Smooth muscle cell (in vitro differentiated cells): ENCODE measurements around the gene KSR1. TPM values are rescaled to one million over a fixed set of nuclear protein-coding genes. Genes with fewer than 3 reads are reported as not detected.

Source experiments
- DNase-seq: peaks from one replicate; lab custom pipeline; 2025; ENCODE audit not compliant: unreplicated experiment; lab: John Stamatoyannopoulos, UW
- H2AFZ ChIP-seq: fragments of 200-600 bp; sonication (generic); 2 replicates; pipeline ENCODE4 v1.6.0; 2016; ENCODE audit warnings: antibody characterized with exemption, low read depth, mild to moderate bottlenecking
- H3F3A ChIP-seq: fragments of 200-600 bp; sonication (generic); 2 replicates; pipeline ENCODE4 v1.6.0; 2017; ENCODE audit warnings: antibody characterized with exemption, low read depth
- H3K27ac ChIP-seq: fragments of 200-600 bp; sonication (generic); 2 replicates; pipeline ENCODE4 v1.5.1; 2016; ENCODE audit warnings: low read depth, mild to moderate bottlenecking
- H3K27me3 ChIP-seq: fragments of 200-600 bp; sonication (generic); 2 replicates; pipeline ENCODE4 v1.6.1; 2016; ENCODE audit warnings: low read depth, mild to moderate bottlenecking
- H3K36me3 ChIP-seq: fragments of 200-600 bp; sonication (generic); 2 replicates; pipeline ENCODE4 v1.5.1; 2016; ENCODE audit warnings: low read depth
- H3K4me1 ChIP-seq: fragments of 200-600 bp; sonication (generic); 2 replicates; pipeline ENCODE4 v1.5.1; 2016; ENCODE audit warnings: low read depth
- H3K4me2 ChIP-seq: fragments of 200-600 bp; sonication (generic); 2 replicates; pipeline ENCODE4 v1.6.0; 2016; ENCODE audit warnings: mild to moderate bottlenecking
- H3K4me3 ChIP-seq: fragments of 200-600 bp; sonication (generic); 2 replicates; pipeline ENCODE4 v1.5.1; 2016; ENCODE audit warnings: mild to moderate bottlenecking
- H3K79me2 ChIP-seq: fragments of 200-600 bp; sonication (generic); 2 replicates; pipeline ENCODE4 v1.6.0; 2016; ENCODE audit warnings: low read depth, mild to moderate bottlenecking
- H3K9ac ChIP-seq: fragments of 200-600 bp; sonication (generic); 2 replicates; pipeline ENCODE4 v1.6.0; 2016; ENCODE audit warnings: low read depth
- H3K9me3 ChIP-seq: fragments of 200-600 bp; sonication (generic); replicated peaks from 2 replicates; pipeline ENCODE4 v1.5.1; 2016; ENCODE audit warnings: low read depth
- H4K20me1 ChIP-seq: fragments of 200-600 bp; sonication (generic); 2 replicates; pipeline ENCODE4 v1.6.0; 2016; ENCODE audit warnings: low read depth
- CTCF ChIP-seq: fragments of 200-600 bp; sonication (generic); IDR thresholded peaks from 2 replicates; pipeline ENCODE4 v1.5.1; 2017; ENCODE audit warnings: borderline replicate concordance, mild to moderate bottlenecking, antibody characterized with exemption; ENCODE audit not compliant: insufficient read depth, poor library complexity, severe bottlenecking
- WGBS: methylation state at CpG from one replicate; pipeline ENCODE4 v1.1.7; 2016; ENCODE audit warnings: low lambda C conversion rate; 5-methylcytosine and 5-hydroxymethylcytosine counted together
- polyA plus RNA-seq: library from polyadenylated mRNA; unstranded; fragments of >200 nt; fragmentation: Nextera tagmentation; extraction: Ambion mirVana; gene quantifications from 2 replicates; pipeline ENCODE4 v1.2.1, GENCODE V29; 2016
- total RNA-seq: library from RNA; depleted of rRNA; stranded (reverse); fragments of >200 nt; gene quantifications from 2 replicates; pipeline ENCODE4 v1.2.3, GENCODE V29; 2014

KSR1 gene
- total and polyA plus RNA-seq, 2 experiments from 2014 or later, result 40.4 to 65.1 TPM

DNA sequence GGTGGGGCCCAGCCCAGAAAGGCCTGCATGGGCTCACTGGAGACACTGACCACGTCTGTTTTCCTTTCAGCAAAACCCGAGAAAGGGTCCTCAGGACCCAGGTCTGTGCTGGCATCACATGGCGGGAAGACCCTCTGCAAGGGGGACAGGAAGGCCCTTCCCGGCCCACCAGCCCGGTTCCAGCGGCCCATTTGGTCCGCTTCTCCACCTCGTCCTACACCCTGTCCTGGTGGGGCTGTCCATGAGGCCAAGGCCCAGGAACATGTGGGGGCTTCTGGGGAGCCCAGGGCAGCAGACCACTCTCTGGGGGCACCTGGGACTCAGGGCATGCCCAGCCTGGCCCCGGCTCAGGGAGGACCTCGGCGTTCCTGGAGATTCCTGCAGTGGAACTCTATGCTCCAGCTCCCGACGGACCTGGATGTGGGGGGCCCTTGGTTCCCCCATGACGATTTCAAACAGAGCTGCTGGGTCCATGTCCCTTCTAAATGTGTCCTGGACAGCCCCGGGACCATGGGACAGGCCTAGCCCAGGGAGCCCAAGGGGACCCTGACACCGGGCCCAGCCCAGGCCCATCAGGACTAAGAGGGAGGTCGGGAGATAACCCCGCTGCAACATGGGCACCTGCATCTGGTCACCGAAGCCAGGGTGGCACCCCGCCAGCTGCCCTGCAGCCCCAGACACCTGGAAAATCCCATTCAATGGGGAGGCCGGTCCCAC, 26.4 kb upstream of the KSR1 start:
- no peaks in the 10 kb centered on the region for H3F3A ChIP-seq
- H3K27ac ChIP-seq, result no peak overlapping the region
- no peak overlapping the region for H2AFZ ChIP-seq
- no peaks in the 10 kb centered on the region for H3K27me3 ChIP-seq
- no peaks in the 10 kb centered on the region for H3K79me2 ChIP-seq
- H3K4me2 ChIP-seq, result no peak overlapping the region
- no peaks in the 10 kb centered on the region for H3K9me3 ChIP-seq
- H3K4me3 ChIP-seq, result no peak overlapping the region
- H4K20me1 ChIP-seq, result no peaks in the 10 kb centered on the region
- no peak for DNase-seq
- no peak for TF ChIP-seq CTCF
- no peak overlapping the region for H3K9ac ChIP-seq
- H3K4me1 ChIP-seq, result no peaks in the 10 kb centered on the region
- H3K36me3 ChIP-seq, result no peaks in the 10 kb centered on the region
- WGBS, result 88% methylated on average over 21 of the region's 21 CpGs

- Histone ChIP-seq H3K9me3 (no peaks in the 10 kb centered on the region), H3K27ac (no peak overlapping the region), H2AFZ (no peak overlapping the region), H3F3A (no peaks in the 10 kb centered on the region), H4K20me1 (no peaks in the 10 kb centered on the region), H3K9ac (no peak overlapping the region), H3K4me2 (no peak overlapping the region), H3K36me3 (no peaks in the 10 kb centered on the region), H3K4me3 (no peak overlapping the region), H3K4me1 (no peaks in the 10 kb centered on the region), H3K79me2 (no peaks in the 10 kb centered on the region), H3K27me3 (no peaks in the 10 kb centered on the region)
- no peak for TF ChIP-seq CTCF
- DNase-seq, result no peak
- 85% methylated on average over 7 of the region's 7 CpGs for WGBS
Observed at GRCh38 chr17:27430383-27430840, 25.8 kb upstream of the KSR1 start.

GRCh38 chr17:27430882-27431491, 25.3 kb upstream of the KSR1 start:
- no peaks in the 10 kb centered on the region for H3K27me3 ChIP-seq
- 86% methylated on average over 10 of the region's 10 CpGs for WGBS
- no peaks in the 10 kb centered on the region for H3K36me3 ChIP-seq
- H3K9me3 ChIP-seq, result no peaks in the 10 kb centered on the region
- H3K4me1 ChIP-seq, result no peaks in the 10 kb centered on the region
- no peak overlapping the region for H3K4me2 ChIP-seq
- DNase-seq, result no peak
- no peak overlapping the region for H3K27ac ChIP-seq
- TF ChIP-seq CTCF, result peak; percentile 55
- H3K9ac ChIP-seq, result no peak overlapping the region
- no peaks in the 10 kb centered on the region for H4K20me1 ChIP-seq
- H3K79me2 ChIP-seq, result no peaks in the 10 kb centered on the region
- H3K4me3 ChIP-seq, result no peak overlapping the region
- no peak overlapping the region for H2AFZ ChIP-seq
- no peaks in the 10 kb centered on the region for H3F3A ChIP-seq
